ENCODE measurements around the gene SMIM20. TPM values are rescaled to one million over a fixed set of nuclear protein-coding genes. Genes with fewer than 3 reads are reported as not detected.

Gene SMIM20
- total RNA-seq, 2 donors from 2014 or later: 0.99 to 21.5 TPM

- H3K4me3 ChIP-seq: no peak overlapping the region
- no peak for TF ChIP-seq POLR2A (IDR thresholded peaks at IDR 0.05)
- no peak for TF ChIP-seq CTCF (IDR thresholded peaks at IDR 0.05)
- ATAC-seq (no peak), DNase-seq (peak in 1 of 4 donors; percentile 27)
- peak overlapping the region in 3 of 4 donors; percentile 86 to 96 (median 95) for H3K27ac ChIP-seq
- no peaks in the 10 kb centered on the region for H3K9me3 ChIP-seq
- WGBS, 2 donors: 65 to 78% methylated on average over 12 of the region's 12 CpGs
- no peaks in the 10 kb centered on the region for H3K36me3 ChIP-seq (replicated peaks in 1 of 2; ENCODE audit: insufficient read depth in 1 of 2, low read depth in 2 of 2)
- H3K27me3 ChIP-seq: no peaks in the 10 kb centered on the region
- intact Hi-C loops (cut with DNase I): no loop called here
- H3K4me1 ChIP-seq: peaks cover 18% of the 10 kb centered on the region
Measured at GRCh38 chr4:25915353-25915705, 1.3 kb downstream of the SMIM20 start.

GRCh38 chr4:25916870-25917269, 2.9 kb downstream of the SMIM20 start:
- TF ChIP-seq POLR2A (IDR thresholded peaks at IDR 0.05) (no peak), CTCF (IDR thresholded peaks at IDR 0.05) (no peak)
- H3K27me3 ChIP-seq: no peaks in the 10 kb centered on the region
- H3K4me3 ChIP-seq: no peak overlapping the region
- intact Hi-C loops (cut with DNase I): no loop called here
- no peaks in the 10 kb centered on the region for H3K36me3 ChIP-seq (replicated peaks in 1 of 2; ENCODE audit: insufficient read depth in 1 of 2, low read depth in 2 of 2)
- ATAC-seq: no peak
- WGBS, 2 donors: 88 to 91% methylated on average over 1 of the region's 1 CpG
- H3K4me1 ChIP-seq: peaks cover 18% of the 10 kb centered on the region
- no peak for DNase-seq
- H3K27ac ChIP-seq: no peak overlapping the region
- H3K9me3 ChIP-seq: no peaks in the 10 kb centered on the region

GRCh38 chr4:25919676-25920075, 5.7 kb downstream of the SMIM20 start:
- TF ChIP-seq CTCF (IDR thresholded peaks at IDR 0.05) (no peak), POLR2A (IDR thresholded peaks at IDR 0.05) (no peak)
- DNase-seq (no peak), ATAC-seq (no peak)
- Histone ChIP-seq H3K27me3 (no peaks in the 10 kb centered on the region), H3K9me3 (no peaks in the 10 kb centered on the region), H3K4me1 (peaks cover 9% of the 10 kb centered on the region), H3K36me3 (replicated peaks in 1 of 2; ENCODE audit: insufficient read depth in 1 of 2, low read depth in 2 of 2) (no peaks in the 10 kb centered on the region), H3K27ac (no peak overlapping the region), H3K4me3 (no peak overlapping the region)
- 47 to 65% methylated on average over 5 of the region's 5 CpGs for WGBS, 2 donors
- intact Hi-C loops (cut with DNase I): no loop called here

- peaks cover 6% of the 10 kb centered on the region for H3K4me1 ChIP-seq
- no peaks in the 10 kb centered on the region for H3K36me3 ChIP-seq (replicated peaks in 1 of 2; ENCODE audit: insufficient read depth in 1 of 2, low read depth in 2 of 2)
- H3K27ac ChIP-seq: no peak overlapping the region
- H3K27me3 ChIP-seq: no peaks in the 10 kb centered on the region
- no peak for DNase-seq
- H3K9me3 ChIP-seq: no peaks in the 10 kb centered on the region
- H3K4me3 ChIP-seq: no peak overlapping the region
- 94 to 96% methylated on average over 1 of the region's 1 CpG for WGBS, 2 donors
- no peak for ATAC-seq
- intact Hi-C loops (cut with DNase I): no loop called here
- TF ChIP-seq POLR2A (IDR thresholded peaks at IDR 0.05): no peak
- no peak for TF ChIP-seq CTCF (IDR thresholded peaks at IDR 0.05)
Measured at GRCh38 chr4:25921922-25922321, 7.9 kb downstream of the SMIM20 start.

GRCh38 chr4:25922812-25923369, 8.9 kb downstream of the SMIM20 start:
- intact Hi-C loops (cut with DNase I): no loop called here
- no peaks in the 10 kb centered on the region for H3K9me3 ChIP-seq
- H3K4me3 ChIP-seq: no peak overlapping the region
- no peak for ATAC-seq
- H3K4me1 ChIP-seq: peaks cover 10% of the 10 kb centered on the region
- no peak for TF ChIP-seq POLR2A (IDR thresholded peaks at IDR 0.05)
- TF ChIP-seq CTCF (IDR thresholded peaks at IDR 0.05): no peak
- no peak overlapping the region for H3K27ac ChIP-seq
- no peaks in the 10 kb centered on the region for H3K27me3 ChIP-seq
- no peaks in the 10 kb centered on the region for H3K36me3 ChIP-seq (replicated peaks in 1 of 2; ENCODE audit: insufficient read depth in 1 of 2, low read depth in 2 of 2)
- 94 to 97% methylated on average over 4 of the region's 4 CpGs for WGBS, 2 donors
- no peak for DNase-seq

All from body of pancreas (tissue), 4 donors.